Stomach smooth muscle (tissue), 2 donors: ENCODE measurements around the gene SH3RF3.

ENCODE experiments used
- H3K27ac ChIP-seq: one replicate; pipeline ENCODE4 v1.7.0; 2013; ENCODE audit warnings: mild to moderate bottlenecking, low read length, inconsistent platforms
- H3K27me3 ChIP-seq, 2 donors: one replicate each; pipeline ENCODE4 v1.7.0; 2013; ENCODE audit warnings: low read length in 2 of 2; ENCODE audit not compliant: insufficient read depth in 2 of 2, control insufficient read depth in 1 of 2
- H3K36me3 ChIP-seq, 2 donors: one replicate each; pipeline ENCODE4 v1.7.0; 2013; ENCODE audit warnings: low read length in 2 of 2; ENCODE audit not compliant: control insufficient read depth in 2 of 2, insufficient read depth in 2 of 2
- H3K4me1 ChIP-seq: one replicate; pipeline ENCODE4 v1.7.0; 2013; ENCODE audit warnings: low read length; ENCODE audit not compliant: control insufficient read depth, insufficient read depth
- H3K4me3 ChIP-seq, 2 donors: one replicate each; pipeline ENCODE4 v1.7.0; 2013; ENCODE audit warnings: low read length in 2 of 2
- H3K9ac ChIP-seq, 2 donors: one replicate each; pipeline ENCODE4 v1.7.0; 2013; ENCODE audit warnings: low read length in 2 of 2, mild to moderate bottlenecking in 1 of 2
- H3K9me3 ChIP-seq, 2 donors: one replicate each; pipeline ENCODE4 v1.7.0; 2013; ENCODE audit warnings: low read length in 2 of 2; ENCODE audit not compliant: control insufficient read depth in 2 of 2
- donor health status: healthy.
- donor health status: Pancreatic carcinoma.

Gene SH3RF3

GRCh38 chr2:109459485-109459884 lies 330.5 kb downstream of the SH3RF3 start:
- H3K9ac ChIP-seq = no peak overlapping the region
- no peaks in the 10 kb centered on the region for H3K27me3 ChIP-seq
- H3K36me3 ChIP-seq = no peaks in the 10 kb centered on the region
- no peaks in the 10 kb centered on the region for H3K9me3 ChIP-seq
- no peak overlapping the region for H3K4me3 ChIP-seq
- peaks cover 11% of the 10 kb centered on the region for H3K4me1 ChIP-seq
- no peak overlapping the region for H3K27ac ChIP-seq

GRCh38 chr2:109460553-109461324 lies 331.7 kb downstream of the SH3RF3 start:
- Histone ChIP-seq H3K4me3 (no peak overlapping the region), H3K9ac (no peak overlapping the region), H3K4me1 (peaks cover 11% of the 10 kb centered on the region), H3K9me3 (no peaks in the 10 kb centered on the region), H3K27me3 (no peaks in the 10 kb centered on the region), H3K27ac (no peak overlapping the region), H3K36me3 (no peaks in the 10 kb centered on the region)

DNA sequence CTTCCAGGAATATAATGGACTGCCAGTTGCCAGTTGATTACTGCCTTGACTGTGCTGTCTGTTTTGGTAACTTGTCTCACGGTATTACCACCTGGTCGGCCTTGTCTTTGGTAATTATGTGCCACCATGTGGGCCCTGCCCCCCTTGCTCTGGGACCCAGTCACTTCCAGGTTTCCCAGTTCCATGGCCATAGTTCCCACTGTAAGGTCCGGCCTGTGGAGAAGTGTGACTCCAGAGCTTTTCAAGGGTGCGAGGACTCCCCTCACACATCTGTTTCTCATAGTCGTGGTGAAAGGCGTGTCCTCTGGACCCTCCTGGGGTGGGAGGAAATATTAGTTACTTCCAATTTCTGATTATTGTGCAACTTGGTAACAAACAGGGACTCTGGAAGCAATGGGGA lies 334.2 kb downstream of the SH3RF3 start:
- no peaks in the 10 kb centered on the region for H3K9me3 ChIP-seq
- no peak overlapping the region for H3K27ac ChIP-seq
- H3K27me3 ChIP-seq = no peaks in the 10 kb centered on the region
- H3K4me3 ChIP-seq = no peak overlapping the region
- no peaks in the 10 kb centered on the region for H3K36me3 ChIP-seq
- H3K4me1 ChIP-seq = no peaks in the 10 kb centered on the region
- no peak overlapping the region for H3K9ac ChIP-seq

GRCh38 chr2:109463891-109464290 lies 334.9 kb downstream of the SH3RF3 start:
- H3K27me3 ChIP-seq = no peaks in the 10 kb centered on the region
- no peak overlapping the region for H3K9ac ChIP-seq
- H3K27ac ChIP-seq = no peak overlapping the region
- no peaks in the 10 kb centered on the region for H3K4me1 ChIP-seq
- H3K4me3 ChIP-seq = no peak overlapping the region
- no peaks in the 10 kb centered on the region for H3K36me3 ChIP-seq
- no peaks in the 10 kb centered on the region for H3K9me3 ChIP-seq

- Histone ChIP-seq H3K27ac (no peak overlapping the region), H3K4me1 (peaks cover 10% of the 10 kb centered on the region), H3K9ac (no peak overlapping the region), H3K36me3 (no peaks in the 10 kb centered on the region), H3K27me3 (no peaks in the 10 kb centered on the region), H3K4me3 (no peak overlapping the region), H3K9me3 (no peaks in the 10 kb centered on the region)
Measured at GRCh38 chr2:109466674-109467575, 337.9 kb downstream of the SH3RF3 start.

GRCh38 chr2:109467701-109468100 lies 338.7 kb downstream of the SH3RF3 start:
- Histone ChIP-seq H3K9ac (no peak overlapping the region), H3K4me3 (no peak overlapping the region), H3K27me3 (no peaks in the 10 kb centered on the region), H3K36me3 (no peaks in the 10 kb centered on the region), H3K9me3 (no peaks in the 10 kb centered on the region), H3K27ac (no peak overlapping the region), H3K4me1 (peaks cover 11% of the 10 kb centered on the region)

DNA sequence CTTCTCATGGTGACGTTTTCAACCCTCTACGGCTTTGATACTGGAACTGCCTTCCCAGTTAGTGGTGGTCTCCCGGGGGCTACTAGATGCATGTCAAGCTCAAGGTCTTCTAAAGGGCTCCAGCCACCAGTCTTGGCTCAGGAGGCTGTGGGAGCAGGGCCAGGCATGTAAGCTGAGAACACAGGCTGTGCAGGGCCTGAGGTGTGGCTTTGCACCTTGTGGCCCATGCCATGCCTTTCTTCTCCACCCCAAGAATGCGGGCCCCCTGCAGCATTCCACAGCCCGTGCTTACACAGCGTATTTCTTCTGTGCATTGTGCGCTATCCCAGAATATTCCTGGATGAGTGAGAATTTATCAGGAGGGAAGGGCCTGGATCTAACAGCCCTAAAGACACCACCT lies 339.9 kb downstream of the SH3RF3 start:
- H3K27me3 ChIP-seq = no peaks in the 10 kb centered on the region
- no peaks in the 10 kb centered on the region for H3K9me3 ChIP-seq
- H3K36me3 ChIP-seq = no peaks in the 10 kb centered on the region
- H3K4me3 ChIP-seq = no peak overlapping the region
- peaks cover 17% of the 10 kb centered on the region for H3K4me1 ChIP-seq
- H3K27ac ChIP-seq = no peak overlapping the region
- H3K9ac ChIP-seq = no peak overlapping the region

GRCh38 chr2:109471658-109472057 lies 342.7 kb downstream of the SH3RF3 start:
- no peak overlapping the region for H3K27ac ChIP-seq
- no peaks in the 10 kb centered on the region for H3K36me3 ChIP-seq
- no peaks in the 10 kb centered on the region for H3K9me3 ChIP-seq
- H3K9ac ChIP-seq = no peak overlapping the region
- H3K4me3 ChIP-seq = no peak overlapping the region
- H3K4me1 ChIP-seq = peaks cover 21% of the 10 kb centered on the region
- H3K27me3 ChIP-seq = no peaks in the 10 kb centered on the region

DNA sequence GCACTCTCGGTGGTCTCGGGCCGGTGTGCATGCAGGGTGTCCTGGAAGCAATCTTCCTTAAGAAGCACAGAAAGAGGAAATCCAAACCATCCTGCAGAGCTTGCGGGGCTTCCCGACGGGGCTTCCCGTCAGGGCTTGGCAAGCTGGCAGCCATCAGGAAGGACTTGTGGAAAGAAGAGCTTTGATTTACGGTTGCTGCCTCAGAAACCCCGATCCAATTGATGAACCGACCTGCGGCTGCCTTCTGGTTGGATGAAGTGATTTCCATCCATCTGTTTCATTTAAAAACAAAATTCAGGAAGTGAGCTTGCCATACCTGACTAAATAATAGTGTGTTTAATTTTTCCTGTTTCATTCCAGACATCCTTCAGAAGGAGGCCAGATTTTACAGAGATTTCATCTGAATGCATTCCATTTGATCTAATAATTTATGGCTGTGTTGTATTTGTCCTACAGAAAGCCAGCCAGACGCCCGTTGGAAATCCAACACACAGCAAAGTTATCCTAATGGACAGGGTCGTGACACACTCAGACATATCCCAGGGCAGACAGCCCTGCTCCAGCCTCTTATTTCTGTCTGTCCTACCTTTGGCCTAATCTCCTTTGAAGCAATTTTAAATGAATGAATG lies 343.4 kb downstream of the SH3RF3 start:
- H3K27me3 ChIP-seq = no peaks in the 10 kb centered on the region
- no peaks in the 10 kb centered on the region for H3K36me3 ChIP-seq
- no peak overlapping the region for H3K27ac ChIP-seq
- H3K4me1 ChIP-seq = peaks cover 21% of the 10 kb centered on the region
- H3K9ac ChIP-seq = no peak overlapping the region
- no peaks in the 10 kb centered on the region for H3K9me3 ChIP-seq
- H3K4me3 ChIP-seq = no peak overlapping the region

DNA sequence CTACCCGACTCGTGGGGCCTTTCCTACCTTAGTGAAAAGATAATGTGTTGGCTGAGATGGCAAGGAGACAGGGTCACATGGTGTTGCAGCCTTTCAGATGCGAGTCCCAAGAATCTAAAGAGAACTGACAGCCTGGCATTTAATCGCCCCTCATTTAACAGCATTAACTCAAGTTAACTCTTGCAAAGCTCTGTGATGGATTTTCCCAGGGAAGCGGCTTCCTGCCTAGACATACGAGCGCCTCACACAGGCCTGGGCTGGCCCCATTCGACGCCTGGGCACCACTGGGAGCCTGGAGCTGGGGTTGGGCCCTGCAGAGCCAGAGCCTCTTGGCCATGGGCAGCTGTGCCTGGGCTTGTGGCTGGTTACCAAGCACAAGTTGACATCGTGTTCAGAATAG lies 344.0 kb downstream of the SH3RF3 start:
- no peaks in the 10 kb centered on the region for H3K27me3 ChIP-seq
- no peak overlapping the region for H3K27ac ChIP-seq
- H3K4me1 ChIP-seq = peaks cover 21% of the 10 kb centered on the region
- H3K4me3 ChIP-seq = no peak overlapping the region
- no peaks in the 10 kb centered on the region for H3K9me3 ChIP-seq
- no peaks in the 10 kb centered on the region for H3K36me3 ChIP-seq
- no peak overlapping the region for H3K9ac ChIP-seq
